H9 (cell line): ENCODE data around the gene EML4. TPM values are rescaled to one million over a fixed set of nuclear protein-coding genes. Genes with fewer than 3 reads are reported as not detected.

Source experiments
- DNase-seq: peaks from one replicate; pipeline ENCODE4 v3.0.0-alpha.2; 2017
- H2AFZ ChIP-seq: one replicate; pipeline ENCODE4 v1.6.1; 2013; ENCODE audit warnings: mild to moderate bottlenecking, low read length, control low read depth, moderate library complexity
- H2AK5ac ChIP-seq: 2 replicates; pipeline ENCODE4 v1.6.1; 2013; ENCODE audit warnings: low read length, control low read depth, mixed read lengths; ENCODE audit not compliant: insufficient read length
- H2BK120ac ChIP-seq: one replicate; pipeline ENCODE4 v1.6.1; 2013; ENCODE audit warnings: low read depth, mild to moderate bottlenecking, low read length, control low read depth, inconsistent platforms; ENCODE audit not compliant: poor library complexity, severe bottlenecking
- H2BK12ac ChIP-seq: 2 replicates; pipeline ENCODE4 v1.6.1; 2013; ENCODE audit warnings: low read length, control low read depth, mixed read lengths, low read depth; ENCODE audit not compliant: insufficient read length
- H2BK15ac ChIP-seq: 2 replicates; pipeline ENCODE4 v1.6.1; 2013; ENCODE audit warnings: low read depth, low read length, control low read depth
- H2BK20ac ChIP-seq: one replicate; pipeline ENCODE4 v1.6.1; 2013; ENCODE audit warnings: low read depth, mild to moderate bottlenecking, low read length, control low read depth, inconsistent platforms; ENCODE audit not compliant: poor library complexity, severe bottlenecking
- H2BK5ac ChIP-seq: 2 replicates; pipeline ENCODE4 v1.6.1; 2013; ENCODE audit warnings: low read length, control low read depth, mixed read lengths; ENCODE audit not compliant: insufficient read length
- H3K14ac ChIP-seq: 2 replicates; pipeline ENCODE4 v1.6.1; 2013; ENCODE audit warnings: low read length, control low read depth; ENCODE audit not compliant: insufficient read depth
- H3K18ac ChIP-seq: 2 replicates; pipeline ENCODE4 v1.6.1; 2013; ENCODE audit warnings: low read depth, mild to moderate bottlenecking, mixed read lengths, low read length, control low read depth; ENCODE audit not compliant: insufficient read length
- H3K23ac ChIP-seq: 2 replicates; pipeline ENCODE4 v1.6.1; 2013; ENCODE audit warnings: low read length, control low read depth, mixed read lengths, low read depth; ENCODE audit not compliant: insufficient read length
- H3K23me2 ChIP-seq: 2 replicates; pipeline ENCODE4 v1.6.1; 2013; ENCODE audit warnings: low read depth, mild to moderate bottlenecking, mixed read lengths, low read length, control low read depth; ENCODE audit not compliant: insufficient read length, poor library complexity, severe bottlenecking
- H3K27ac ChIP-seq: 2 replicates; pipeline ENCODE4 v1.5.1; 2013; ENCODE audit warnings: low read length, control low read depth, mixed read lengths, low read depth; ENCODE audit not compliant: insufficient read length
- H3K27me3 ChIP-seq: 2 replicates; pipeline ENCODE4 v1.6.1; 2013; ENCODE audit warnings: low read length, control low read depth, inconsistent platforms; ENCODE audit not compliant: insufficient read depth
- H3K4ac ChIP-seq: 2 replicates; pipeline ENCODE4 v1.6.1; 2013; ENCODE audit warnings: low read depth, mild to moderate bottlenecking, control low read depth, inconsistent platforms, low read length, moderate library complexity
- H3K4me1 ChIP-seq: 2 replicates; pipeline ENCODE4 v1.6.1; 2013; ENCODE audit warnings: low read length, control low read depth, inconsistent platforms; ENCODE audit not compliant: insufficient read depth
- H3K4me2 ChIP-seq: 2 replicates; pipeline ENCODE4 v1.6.1; 2013; ENCODE audit warnings: low read length, control low read depth, mixed read lengths; ENCODE audit not compliant: insufficient read length, insufficient read depth
- H3K56ac ChIP-seq: 2 replicates; pipeline ENCODE4 v1.6.1; 2013; ENCODE audit warnings: low read depth, mild to moderate bottlenecking, mixed read lengths, low read length, control low read depth; ENCODE audit not compliant: insufficient read length
- H3K79me1 ChIP-seq: 2 replicates; pipeline ENCODE4 v1.6.1; 2013; ENCODE audit warnings: low read depth, mild to moderate bottlenecking, moderate library complexity, low read length, control low read depth, inconsistent platforms; ENCODE audit not compliant: insufficient read depth, poor library complexity, severe bottlenecking
- H3K79me2 ChIP-seq: 2 replicates; pipeline ENCODE4 v1.6.1; 2013; ENCODE audit warnings: low read length, control low read depth, inconsistent platforms; ENCODE audit not compliant: insufficient read depth
- H3K9ac ChIP-seq: 2 replicates; pipeline ENCODE4 v1.6.1; 2013; ENCODE audit warnings: low read length, control low read depth, mixed read lengths; ENCODE audit not compliant: insufficient read length; ENCODE audit errors: extremely low read depth
- H3K9me3 ChIP-seq: one replicate; pipeline ENCODE4 v1.6.1; 2013; ENCODE audit warnings: low read depth, low read length, inconsistent platforms; ENCODE audit not compliant: control insufficient read depth
- H3T11ph ChIP-seq: one replicate; pipeline ENCODE4 v1.6.1; 2013; ENCODE audit warnings: mild to moderate bottlenecking, low read length, control low read depth, inconsistent platforms
- H4K20me1 ChIP-seq: one replicate; pipeline ENCODE4 v1.6.1; 2013; ENCODE audit not compliant: control insufficient read depth, insufficient read length, insufficient read depth
- H4K5ac ChIP-seq: 2 replicates; pipeline ENCODE4 v1.6.1; 2013; ENCODE audit warnings: low read depth, mild to moderate bottlenecking, mixed read lengths, low read length, control low read depth; ENCODE audit not compliant: insufficient read length
- H4K8ac ChIP-seq: replicated peaks from 2 replicates; pipeline ENCODE4 v1.6.1; 2013; ENCODE audit warnings: low read length, control low read depth, mixed read lengths, low read depth; ENCODE audit not compliant: insufficient read length
- H4K91ac ChIP-seq: 2 replicates; pipeline ENCODE4 v1.6.1; 2013; ENCODE audit warnings: low read depth, mild to moderate bottlenecking, moderate library complexity, mixed read lengths, low read length, control low read depth; ENCODE audit not compliant: insufficient read length
- H3K27ac Mint-ChIP-seq, 3 experiments: 2 replicates in 2 of 3; 3 replicates in 1 of 3; pipeline ENCODE4 v1.8.0; 2020 to 2021; ENCODE audit warnings: mixed read lengths in 3 of 3, mild to moderate bottlenecking in 1 of 3, moderate library complexity in 1 of 3
- H3K27me3 Mint-ChIP-seq: 2 replicates; pipeline ENCODE4 v1.8.0; 2021; ENCODE audit warnings: low read depth, mild to moderate bottlenecking, moderate library complexity, mixed read lengths
- H3K36me3 Mint-ChIP-seq, 3 experiments: 2 replicates in 2 of 3; 3 replicates in 1 of 3; pipeline ENCODE4 v1.8.0; 2020 to 2021; ENCODE audit warnings: low read depth in 3 of 3, mixed read lengths in 3 of 3; ENCODE audit not compliant: insufficient read depth in 1 of 3
- H3K4me1 Mint-ChIP-seq, 2 experiments: 2 replicates each; pipeline ENCODE4 v1.8.0; 2020; ENCODE audit warnings: mixed read lengths in 2 of 2
- H3K4me3 Mint-ChIP-seq, 2 experiments: 2 replicates in 1 of 2; 3 replicates in 1 of 2; pipeline ENCODE4 v1.8.0; 2020 to 2021; ENCODE audit warnings: mild to moderate bottlenecking in 2 of 2, mixed read lengths in 2 of 2, moderate library complexity in 1 of 2
- H3K9me3 Mint-ChIP-seq, 2 experiments: 2 replicates in 1 of 2; 3 replicates in 1 of 2; pipeline ENCODE4 v1.8.0; 2020; ENCODE audit warnings: mild to moderate bottlenecking in 2 of 2, mixed read lengths in 2 of 2, moderate library complexity in 1 of 2
- WGBS: extraction: QIAGEN DNeasy Blood & Tissue Kit; methylation state at CpG from one replicate; pipeline ENCODE4 v1.1.7; 2013; ENCODE audit warnings: missing lambda C conversion rate, low lambda C conversion rate, mixed read lengths; ENCODE audit not compliant: insufficient read length; ENCODE audit errors: extremely low coverage; 5-methylcytosine and 5-hydroxymethylcytosine counted together
- total RNA-seq: library from RNA; stranded (reverse); gene quantifications from 2 replicates; pipeline ENCODE4 v1.2.1, GENCODE V29; 2021
- TF ChIP-seq, protein P1 (sequence below): fragments of 200-600 bp; sonication (generic); conservative IDR thresholded peaks from 3 replicates; pipeline ENCODE4 v1.8.0; 2021; ENCODE audit warnings: antibody characterized with exemption, mild to moderate bottlenecking

EML4 gene
- total RNA-seq, 1 experiment from 2014 or later: 68.6 TPM

DNA sequence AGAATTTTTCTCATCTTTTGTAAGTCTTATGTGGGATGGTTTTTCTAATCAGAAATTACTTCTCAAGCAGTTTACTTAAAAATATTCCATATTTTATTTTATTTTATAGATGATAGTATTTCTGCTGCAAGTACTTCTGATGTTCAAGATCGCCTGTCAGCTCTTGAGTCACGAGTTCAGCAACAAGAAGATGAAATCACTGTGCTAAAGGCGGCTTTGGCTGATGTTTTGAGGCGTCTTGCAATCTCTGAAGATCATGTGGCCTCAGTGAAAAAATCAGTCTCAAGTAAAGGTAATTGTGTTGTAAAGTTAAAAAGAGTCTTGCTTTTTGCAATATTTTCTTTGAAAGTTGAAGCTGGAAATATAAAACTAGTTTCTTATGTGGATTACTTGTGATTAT is 76.2 kb downstream of the EML4 start:
- no peak for DNase-seq
- H2BK12ac ChIP-seq: no peak overlapping the region
- H2BK120ac ChIP-seq: no peak overlapping the region
- H3K4me1 ChIP-seq: no peaks in the 10 kb centered on the region
- H3K4me2 ChIP-seq: no peak overlapping the region
- no peak overlapping the region for H2AFZ ChIP-seq
- H3K4me3 Mint-ChIP-seq: no peak overlapping the region
- no peak overlapping the region for H4K8ac ChIP-seq
- no peak overlapping the region for H3K9ac ChIP-seq
- H3K36me3 Mint-ChIP-seq: peaks cover 0 to 13% (median 12%) of the 10 kb centered on the region in 3 experiments; a peak in 5 of 7 replicates
- WGBS: no CpG with 5 or more reads among the region's 4 CpGs
- peak overlapping the region in 2 of 3 experiments; percentile 36 to 39; a peak in 1 of 7 replicates for H3K27ac Mint-ChIP-seq
- no peak overlapping the region for H3K4ac ChIP-seq
- H4K91ac ChIP-seq: no peak overlapping the region
- no peak overlapping the region for H3K23ac ChIP-seq
- no peak overlapping the region for H2BK20ac ChIP-seq
- H3K4me1 Mint-ChIP-seq: peaks cover 2 to 6% of the 10 kb centered on the region in 2 experiments; a peak in 3 of 4 replicates
- no peaks in the 10 kb centered on the region; the same call in 1 of the 2 replicates for H3K79me2 ChIP-seq
- H3K27me3 ChIP-seq: no peaks in the 10 kb centered on the region
- H3K14ac ChIP-seq: no peak overlapping the region
- H3K9me3 ChIP-seq: no peaks in the 10 kb centered on the region
- no peak overlapping the region for H2BK15ac ChIP-seq
- no peak overlapping the region for H4K5ac ChIP-seq
- no peak overlapping the region for H3K18ac ChIP-seq
- TF ChIP-seq, protein P1, sequence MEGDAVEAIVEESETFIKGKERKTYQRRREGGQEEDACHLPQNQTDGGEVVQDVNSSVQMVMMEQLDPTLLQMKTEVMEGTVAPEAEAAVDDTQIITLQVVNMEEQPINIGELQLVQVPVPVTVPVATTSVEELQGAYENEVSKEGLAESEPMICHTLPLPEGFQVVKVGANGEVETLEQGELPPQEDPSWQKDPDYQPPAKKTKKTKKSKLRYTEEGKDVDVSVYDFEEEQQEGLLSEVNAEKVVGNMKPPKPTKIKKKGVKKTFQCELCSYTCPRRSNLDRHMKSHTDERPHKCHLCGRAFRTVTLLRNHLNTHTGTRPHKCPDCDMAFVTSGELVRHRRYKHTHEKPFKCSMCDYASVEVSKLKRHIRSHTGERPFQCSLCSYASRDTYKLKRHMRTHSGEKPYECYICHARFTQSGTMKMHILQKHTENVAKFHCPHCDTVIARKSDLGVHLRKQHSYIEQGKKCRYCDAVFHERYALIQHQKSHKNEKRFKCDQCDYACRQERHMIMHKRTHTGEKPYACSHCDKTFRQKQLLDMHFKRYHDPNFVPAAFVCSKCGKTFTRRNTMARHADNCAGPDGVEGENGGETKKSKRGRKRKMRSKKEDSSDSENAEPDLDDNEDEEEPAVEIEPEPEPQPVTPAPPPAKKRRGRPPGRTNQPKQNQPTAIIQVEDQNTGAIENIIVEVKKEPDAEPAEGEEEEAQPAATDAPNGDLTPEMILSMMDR: no peak
- H3K27ac ChIP-seq: no peak overlapping the region
- no peaks in the 10 kb centered on the region for H3K27me3 Mint-ChIP-seq
- no peaks in the 10 kb centered on the region for H4K20me1 ChIP-seq
- H2AK5ac ChIP-seq: no peak overlapping the region
- peaks cover 7% of the 10 kb centered on the region for H3K79me1 ChIP-seq
- no peak overlapping the region for H3K56ac ChIP-seq
- no peak overlapping the region for H3T11ph ChIP-seq
- no peaks in the 10 kb centered on the region for H3K9me3 Mint-ChIP-seq
- H3K23me2 ChIP-seq: no peaks in the 10 kb centered on the region
- no peak overlapping the region for H2BK5ac ChIP-seq
